GM21737 (cell line): ENCODE results near the gene CFAP61.
A peak's percentile ranks its signal among the peaks of the same experiment; 100 is the strongest.
"Not testable (repeated sequence)": the region's sequence is repeated elsewhere in the genome, so short reads cannot be mapped to it uniquely, and the experiment has no call there.

Experiments
- ATAC-seq: cut with Tn5 transposase; IDR thresholded peaks from one replicate; pipeline ENCODE4 v1.9.1; 2021; ENCODE audit warnings: mild to moderate bottlenecking, moderate library complexity; ENCODE audit not compliant: unreplicated experiment

Gene CFAP61

DNA sequence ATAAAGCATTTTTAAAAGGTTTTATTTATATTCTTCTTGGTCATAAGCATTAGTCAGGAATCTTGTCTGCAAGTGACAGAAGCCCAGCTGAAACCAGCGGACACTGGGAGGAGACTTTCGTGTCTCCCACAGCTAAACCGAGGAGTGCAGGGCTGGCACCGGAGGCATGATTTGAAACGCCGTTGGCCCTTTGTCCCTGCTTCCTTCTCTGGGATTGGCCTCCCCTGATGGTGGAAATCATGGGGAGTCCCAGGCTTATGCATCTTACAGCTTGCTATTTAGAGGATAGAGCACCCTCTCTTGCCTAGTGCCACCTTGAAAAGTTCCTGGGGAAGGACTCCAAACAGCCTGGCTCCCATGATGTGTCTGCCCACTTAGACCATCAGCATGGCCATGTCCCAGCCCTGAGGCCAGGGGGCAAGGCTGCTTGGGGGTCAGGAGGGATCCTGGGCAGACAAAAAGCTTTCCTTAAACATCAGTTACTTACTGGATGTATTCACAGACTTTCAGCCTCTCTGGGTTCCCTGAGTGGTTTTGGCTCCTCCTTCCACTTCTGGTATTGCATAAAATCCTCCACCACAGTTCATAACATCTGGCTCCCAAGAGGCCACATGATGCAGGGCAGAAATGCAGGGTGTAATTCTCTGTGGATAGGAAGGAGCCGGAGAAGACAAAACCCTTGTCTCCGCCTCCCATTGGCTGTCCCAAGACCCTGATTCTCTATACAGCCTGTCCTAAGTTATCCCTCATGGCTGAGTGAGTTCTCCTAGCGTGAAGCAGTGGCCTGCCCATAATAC is 266.2 kb downstream of the CFAP61 start:
- ATAC-seq: no peak

DNA sequence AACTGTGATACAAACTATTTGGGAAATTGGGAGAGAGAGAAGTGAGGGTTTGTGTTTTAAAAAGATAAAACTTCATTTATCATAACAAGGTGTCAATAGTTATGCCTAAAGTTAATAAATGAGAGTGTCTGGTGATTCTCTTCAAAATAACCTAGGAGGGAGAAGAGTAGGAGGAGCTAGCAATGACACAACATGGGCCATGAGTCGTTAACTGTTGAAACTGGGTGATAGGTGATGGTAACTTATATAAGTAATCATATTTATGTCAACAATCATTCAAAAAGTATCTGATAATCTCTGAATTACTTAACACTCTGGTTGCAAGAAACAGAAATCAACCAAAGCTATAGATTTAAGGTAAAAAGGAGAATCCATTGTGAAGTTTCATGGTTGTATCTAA is 268.8 kb downstream of the CFAP61 start:
- ATAC-seq: no peak

DNA sequence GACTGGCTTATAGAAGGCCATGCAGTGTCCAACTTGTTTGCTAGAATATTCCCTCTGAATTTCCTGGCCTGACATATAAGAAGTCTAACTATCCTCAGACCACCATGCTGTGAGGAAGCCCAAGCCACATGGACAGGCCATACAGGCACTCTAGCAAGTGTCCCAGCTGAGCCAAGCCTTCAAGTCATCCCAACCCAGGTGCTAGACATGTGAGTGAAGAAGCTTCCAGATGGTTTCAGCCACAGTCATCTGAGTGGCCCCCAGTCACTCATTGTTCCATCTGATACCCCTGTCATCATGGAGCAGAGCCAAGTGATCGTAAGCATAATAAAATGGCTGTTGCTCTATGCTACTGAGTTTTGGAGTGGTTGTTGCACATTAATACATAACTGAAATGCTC is 269.6 kb downstream of the CFAP61 start:
- ATAC-seq: no peak

DNA sequence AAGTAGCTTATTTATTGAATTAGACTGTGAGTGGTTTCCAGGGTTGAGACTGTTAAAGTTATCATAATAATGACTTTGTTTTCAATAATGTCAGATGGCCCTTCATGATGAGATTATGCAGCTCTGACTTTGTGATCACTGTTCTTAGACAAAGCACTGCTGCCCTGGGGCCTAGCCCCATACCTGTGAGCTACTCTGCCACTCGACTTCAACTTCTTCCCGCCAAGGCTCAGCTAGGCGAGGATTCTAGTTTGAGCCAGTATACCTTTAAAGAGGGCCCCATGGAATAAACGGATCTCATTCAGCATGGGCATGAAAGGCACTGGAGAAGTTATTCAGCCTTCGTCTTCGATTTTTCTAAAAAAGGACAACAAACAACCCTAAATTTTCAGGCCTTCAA is 270.6 kb downstream of the CFAP61 start:
- ATAC-seq: no peak

DNA sequence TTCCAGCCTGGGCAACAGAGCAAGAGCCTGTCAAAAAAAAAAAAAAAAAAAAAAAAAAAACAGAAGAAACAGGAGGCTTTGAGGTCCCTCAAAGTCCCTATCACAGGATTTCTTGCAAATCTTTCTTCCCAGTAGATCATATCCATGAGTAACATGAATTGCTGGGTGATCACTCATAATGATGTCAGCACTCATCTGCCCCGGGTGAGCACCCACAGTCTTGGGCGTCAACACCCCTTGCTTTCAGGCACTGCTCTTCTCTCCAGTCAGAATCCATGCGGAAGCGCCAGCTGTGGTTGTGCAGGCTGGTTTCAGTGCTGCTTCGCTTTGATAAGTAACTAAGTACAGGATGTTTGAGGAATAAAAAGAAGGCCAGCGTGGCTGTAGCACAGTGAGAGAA is 275.4 kb downstream of the CFAP61 start:
- no peak for ATAC-seq

DNA sequence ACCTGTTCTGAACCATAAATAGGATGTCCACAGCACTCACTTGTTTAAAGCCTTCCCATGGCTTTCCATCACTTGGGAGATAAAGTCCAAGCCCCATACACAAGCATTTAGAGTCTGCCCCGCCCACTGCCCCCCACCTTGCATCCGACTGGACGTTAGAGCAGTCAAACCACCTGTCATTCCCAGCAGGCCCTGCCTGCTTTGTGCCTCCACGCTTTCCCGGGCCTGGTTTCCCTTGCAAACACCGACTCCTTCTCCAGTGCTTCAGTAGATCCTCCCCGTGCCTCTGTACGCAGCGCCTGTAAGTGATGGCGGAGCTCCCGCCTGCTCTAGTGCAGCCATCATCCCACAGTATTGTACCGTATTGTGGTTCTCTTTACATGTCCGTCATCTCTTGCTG is 277.2 kb downstream of the CFAP61 start:
- no peak for ATAC-seq

DNA sequence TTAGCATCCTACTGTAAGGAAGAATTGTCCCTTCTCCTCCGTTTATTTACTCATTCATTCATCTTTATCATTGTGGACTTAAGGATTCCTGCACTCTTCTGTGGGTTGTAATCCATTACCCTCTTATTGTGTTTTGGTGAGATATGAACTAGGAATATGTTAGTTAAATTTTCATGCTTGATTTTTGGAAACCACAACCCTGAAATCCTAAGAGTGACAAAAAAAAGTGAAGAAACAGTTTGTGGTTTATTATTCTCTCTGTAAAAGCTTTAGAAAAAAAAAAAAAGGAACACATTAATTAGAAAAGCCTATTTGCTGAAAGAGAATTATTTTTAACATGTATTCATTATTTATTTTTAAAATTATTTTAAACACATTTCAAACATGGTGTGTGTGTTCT is 278.8 kb downstream of the CFAP61 start:
- ATAC-seq: no peak

DNA sequence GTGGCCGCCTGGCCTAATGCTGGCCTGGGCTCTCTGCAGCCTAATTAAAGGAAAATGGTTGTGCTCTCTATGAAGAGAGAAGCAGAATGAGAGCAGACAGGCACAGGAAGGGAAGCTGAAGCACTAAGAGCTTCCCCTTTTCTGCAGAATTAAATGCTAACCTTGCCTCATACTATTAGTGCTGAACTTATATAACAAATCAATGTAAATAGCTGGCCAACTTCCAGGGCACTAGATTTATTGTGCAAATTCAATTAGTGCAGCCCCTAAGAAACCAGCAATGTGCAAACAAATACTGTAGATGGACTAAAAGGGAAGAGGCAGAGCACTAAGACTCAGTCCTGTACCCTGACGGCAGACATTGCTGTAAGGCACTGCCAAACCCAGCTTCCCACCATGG is 279.5 kb downstream of the CFAP61 start:
- no peak for ATAC-seq

DNA sequence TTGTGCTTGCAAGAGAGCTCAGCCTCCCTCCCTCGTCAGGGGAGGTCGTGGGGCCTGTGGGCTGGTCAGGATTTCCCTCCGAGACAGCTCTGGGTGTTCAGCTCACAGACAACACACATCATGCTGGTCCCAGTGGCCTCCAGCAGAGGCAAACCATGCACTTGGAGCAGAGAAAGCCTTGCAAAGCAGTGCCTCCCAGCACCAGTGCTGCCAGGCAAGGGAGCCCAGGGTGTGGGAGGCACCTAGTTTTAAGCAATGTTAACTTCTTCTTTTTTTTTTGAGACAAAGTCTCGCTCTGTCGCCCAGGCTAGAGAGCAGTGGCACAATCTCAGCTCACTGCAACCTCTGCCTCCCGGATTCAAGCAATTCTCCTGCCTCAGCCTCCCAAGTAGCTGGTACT is 281.5 kb downstream of the CFAP61 start:
- no peak for ATAC-seq

DNA sequence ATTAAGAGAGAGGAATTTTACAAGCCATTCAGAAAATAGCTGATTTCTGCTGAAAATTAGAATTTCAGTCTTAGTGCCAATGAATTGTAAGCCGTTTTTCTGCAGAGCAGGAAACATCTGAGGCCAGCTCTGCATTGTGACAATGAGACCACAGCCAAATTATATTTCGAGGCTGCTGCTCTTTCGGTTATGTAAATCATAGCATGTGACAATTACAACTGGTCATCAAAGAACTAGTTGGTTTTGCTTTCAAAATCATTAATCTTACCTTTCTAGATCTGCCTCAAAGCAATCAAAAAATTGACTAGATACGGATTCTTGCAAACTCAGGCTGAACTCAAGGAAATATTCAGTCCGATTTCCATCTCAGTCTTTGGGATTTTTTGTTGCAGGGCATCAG is 282.2 kb downstream of the CFAP61 start:
- peak; percentile 78 for ATAC-seq

DNA sequence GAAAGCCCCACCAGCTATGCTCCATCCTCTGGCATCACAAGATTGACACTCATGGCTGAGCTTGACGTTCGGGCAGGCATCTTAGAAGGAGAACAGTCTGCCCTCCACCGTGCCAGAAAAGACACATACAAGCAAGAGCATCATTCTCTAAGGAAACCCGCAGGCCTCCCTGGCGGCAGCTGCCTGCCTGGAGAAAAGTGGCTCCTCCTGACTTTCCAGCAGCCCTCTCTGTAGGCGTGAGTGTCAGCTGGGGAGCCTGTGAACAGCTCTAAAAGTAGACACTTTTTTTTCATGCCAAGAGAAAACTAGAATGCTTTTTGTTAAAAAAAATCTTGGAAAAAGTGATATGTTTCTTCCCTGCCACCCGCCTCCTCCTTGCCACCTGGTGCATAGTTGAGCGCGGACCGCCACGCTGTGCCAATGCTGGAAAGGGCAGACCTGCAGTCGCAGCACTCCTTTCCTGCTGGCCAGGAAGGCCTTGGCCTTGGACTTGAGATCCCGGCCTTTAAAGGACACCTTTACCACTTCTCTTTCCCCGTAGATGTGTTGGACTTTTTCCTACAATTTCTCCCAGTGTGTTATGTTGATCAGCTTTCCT is 285.9 kb downstream of the CFAP61 start:
- no peak for ATAC-seq

DNA sequence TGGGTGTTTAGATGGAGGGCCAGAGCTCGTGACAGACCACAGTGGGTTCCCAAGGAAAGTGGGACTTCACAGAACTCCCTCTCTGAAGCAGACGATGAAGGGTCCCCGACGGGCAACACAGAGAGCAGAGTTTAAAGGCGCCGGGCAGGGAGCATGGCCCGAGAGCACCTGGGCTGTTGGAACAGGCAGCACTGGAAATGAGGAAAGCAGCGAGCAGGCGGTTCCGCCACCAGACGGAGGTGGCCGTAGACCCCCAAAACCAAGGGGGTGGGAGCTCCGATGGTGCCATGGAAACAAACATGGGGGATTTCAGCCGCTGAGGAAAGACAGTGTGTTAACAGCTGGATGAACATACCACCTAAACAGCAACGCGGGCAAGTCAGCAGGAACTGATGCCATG is 288.1 kb downstream of the CFAP61 start:
- ATAC-seq: no peak

DNA sequence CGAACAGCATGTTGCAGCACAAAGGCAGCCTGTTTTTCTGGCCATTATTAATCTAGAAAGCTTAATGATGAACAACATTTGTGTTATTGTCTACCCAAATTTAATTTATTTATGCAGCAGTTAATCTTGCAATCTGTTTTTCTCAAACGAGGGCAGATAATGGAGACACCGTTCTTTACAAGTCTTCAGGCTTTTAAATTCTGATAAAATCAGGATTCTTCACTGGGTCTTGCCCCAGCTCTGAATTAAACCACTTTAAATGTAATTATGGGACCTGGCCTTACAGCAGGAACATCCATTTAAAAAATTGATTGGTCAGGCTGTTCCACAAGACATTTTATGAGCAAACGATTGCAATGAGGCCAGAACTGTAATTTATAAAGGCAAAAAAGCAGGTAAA is 289.0 kb downstream of the CFAP61 start:
- ATAC-seq: no peak

DNA sequence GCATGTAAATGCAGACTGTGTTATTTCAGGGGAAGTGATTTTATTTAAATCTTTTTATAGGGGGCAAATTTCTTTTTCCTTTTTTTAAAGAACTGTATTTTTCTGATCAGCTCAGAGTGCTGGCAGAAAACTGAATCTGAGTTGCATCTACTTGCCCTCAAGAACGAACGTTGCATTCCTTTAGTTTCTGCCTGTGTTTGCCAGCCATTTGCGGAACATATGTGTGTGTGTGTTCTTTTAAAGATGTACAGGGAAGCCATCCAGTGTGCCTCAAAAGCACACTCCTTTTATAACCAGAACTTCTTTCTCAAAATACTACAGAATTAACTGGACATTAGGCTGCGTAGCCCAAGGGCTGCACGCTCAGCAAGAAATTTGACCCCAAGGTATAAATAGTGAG is 289.7 kb downstream of the CFAP61 start:
- ATAC-seq: no peak

DNA sequence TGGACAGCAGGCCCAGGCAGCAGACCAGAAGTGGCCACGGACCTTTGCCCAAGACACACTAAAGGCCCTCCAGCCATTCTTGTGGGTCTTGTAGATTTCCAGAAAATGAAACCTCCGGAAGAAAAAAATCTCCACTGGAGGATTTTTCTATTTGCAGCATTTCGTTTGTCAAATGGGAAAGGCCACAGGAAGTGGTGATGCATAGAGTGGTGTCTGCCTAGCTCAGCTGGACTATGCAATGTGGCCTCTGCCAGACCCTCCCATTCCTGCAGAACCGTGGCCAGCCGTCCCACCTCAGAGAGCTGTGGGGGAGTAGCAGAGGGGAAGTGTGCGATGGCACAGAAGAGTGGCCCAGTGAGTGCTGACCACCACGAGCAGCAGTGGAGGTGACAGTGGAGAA is 291.6 kb downstream of the CFAP61 start:
- ATAC-seq: no peak

DNA sequence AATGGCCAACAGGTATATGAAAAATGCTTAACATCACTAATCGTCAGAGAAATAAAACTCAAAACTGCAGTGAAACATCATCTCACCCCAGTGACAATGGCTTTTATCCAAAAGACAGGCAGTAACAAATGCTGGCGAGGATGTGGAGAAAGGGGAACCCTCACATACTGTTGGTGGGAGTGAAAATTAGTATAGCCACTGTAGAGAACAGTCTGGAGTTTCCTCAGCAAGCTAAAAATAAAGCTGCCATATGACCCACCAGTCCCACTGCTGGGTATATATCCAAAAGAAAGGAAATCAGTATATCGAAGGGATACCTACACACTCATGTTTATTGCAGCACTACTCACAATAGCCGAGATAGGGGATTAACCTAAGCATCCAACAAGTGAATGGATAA is 292.1 kb downstream of the CFAP61 start:
- ATAC-seq: no peak

DNA sequence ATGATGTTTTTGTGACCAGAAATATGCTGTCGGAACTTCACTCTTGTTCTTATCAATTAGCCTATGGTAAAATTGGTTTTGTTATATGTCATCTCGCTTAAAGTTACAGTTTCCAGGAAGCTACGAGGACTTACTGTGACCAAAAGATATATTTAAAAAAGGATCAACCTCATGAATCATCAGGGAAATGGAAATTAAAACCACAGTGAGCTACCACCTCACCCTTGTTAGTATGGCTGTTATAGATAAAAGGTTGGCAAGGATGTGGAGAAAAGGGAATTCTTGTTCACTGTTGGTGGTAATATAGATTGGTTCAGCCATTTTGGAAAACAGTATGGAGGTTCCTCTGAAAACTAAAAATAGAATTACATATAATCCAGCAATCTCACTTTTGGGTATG is 301.2 kb downstream of the CFAP61 start:
- ATAC-seq: no peak

DNA sequence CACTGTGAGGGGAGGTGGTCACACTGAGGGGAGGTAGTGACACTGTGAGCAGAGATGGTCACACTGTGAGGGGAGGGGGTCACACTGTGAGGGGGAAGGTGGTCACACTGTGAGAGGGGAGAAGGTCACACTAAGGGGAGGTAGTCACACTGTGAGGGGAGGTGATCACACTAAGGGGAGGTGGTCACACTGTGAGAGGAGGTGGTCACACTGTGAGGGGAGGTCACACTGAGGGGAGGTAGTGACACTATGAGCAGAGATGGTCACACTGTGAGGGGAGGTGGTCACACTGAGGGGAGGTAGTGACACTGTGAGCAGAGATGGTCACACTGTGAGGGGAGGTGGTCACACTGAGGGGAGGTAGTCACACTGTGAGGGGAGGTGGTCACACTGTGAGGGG is 303.2 kb downstream of the CFAP61 start:
- ATAC-seq: not testable (repeated sequence)

DNA sequence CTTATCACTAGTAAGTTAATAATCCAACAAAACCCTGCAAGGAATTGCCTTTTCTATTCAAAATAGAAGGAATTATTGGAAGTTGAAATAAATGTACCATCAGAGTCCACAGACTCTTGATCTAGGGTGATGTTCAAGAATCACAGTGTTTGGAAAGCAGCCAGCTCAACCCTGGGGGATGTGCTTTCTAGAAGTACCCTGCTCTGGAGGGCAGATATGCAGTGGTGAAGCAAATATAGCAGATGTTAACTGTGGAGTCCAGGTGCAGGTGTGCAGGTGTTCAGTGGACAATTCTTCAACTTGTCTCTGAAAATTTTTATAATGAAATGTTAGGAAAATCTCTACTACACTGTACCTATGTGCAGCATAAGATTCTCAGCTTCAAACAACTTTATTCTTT is 306.5 kb downstream of the CFAP61 start:
- ATAC-seq: no peak

DNA sequence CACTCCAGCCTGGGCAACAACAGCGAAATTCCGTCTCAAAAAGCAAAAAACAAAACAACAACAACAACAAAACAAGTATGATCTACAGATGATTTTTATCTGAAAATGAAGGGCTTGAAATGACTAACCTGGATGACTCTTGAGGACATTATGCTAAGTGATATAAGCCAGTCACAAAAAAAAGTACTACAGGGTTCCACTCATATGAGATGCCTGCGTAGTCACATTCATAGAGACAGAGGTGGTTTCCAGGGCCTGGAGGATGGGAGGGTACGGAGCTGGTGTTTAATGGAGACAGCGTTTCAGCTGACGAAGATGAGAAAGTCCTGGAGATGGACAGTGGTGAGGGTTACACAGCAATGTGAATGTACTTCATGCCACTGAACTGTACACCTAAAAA is 307.3 kb downstream of the CFAP61 start:
- ATAC-seq: no peak

DNA sequence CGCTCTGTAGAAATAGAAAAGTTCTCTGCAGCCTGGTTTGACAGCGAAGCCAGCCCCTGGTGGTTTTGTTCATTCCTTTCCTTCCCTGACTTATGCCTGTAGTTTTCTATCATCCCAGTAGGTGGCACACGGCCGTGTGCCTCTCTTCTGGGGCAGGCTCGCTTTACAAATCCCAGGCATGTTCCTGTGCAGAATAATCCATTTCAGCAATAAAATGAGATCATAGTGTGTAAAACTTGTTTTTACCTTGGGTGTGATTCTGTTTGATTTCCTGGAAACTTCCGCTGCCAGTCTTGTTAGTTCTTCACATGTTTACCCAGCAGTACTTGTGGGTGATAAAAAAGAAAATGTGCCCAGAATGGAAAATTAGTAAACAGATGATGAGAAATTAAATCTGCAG is 308.1 kb downstream of the CFAP61 start:
- ATAC-seq: no peak

DNA sequence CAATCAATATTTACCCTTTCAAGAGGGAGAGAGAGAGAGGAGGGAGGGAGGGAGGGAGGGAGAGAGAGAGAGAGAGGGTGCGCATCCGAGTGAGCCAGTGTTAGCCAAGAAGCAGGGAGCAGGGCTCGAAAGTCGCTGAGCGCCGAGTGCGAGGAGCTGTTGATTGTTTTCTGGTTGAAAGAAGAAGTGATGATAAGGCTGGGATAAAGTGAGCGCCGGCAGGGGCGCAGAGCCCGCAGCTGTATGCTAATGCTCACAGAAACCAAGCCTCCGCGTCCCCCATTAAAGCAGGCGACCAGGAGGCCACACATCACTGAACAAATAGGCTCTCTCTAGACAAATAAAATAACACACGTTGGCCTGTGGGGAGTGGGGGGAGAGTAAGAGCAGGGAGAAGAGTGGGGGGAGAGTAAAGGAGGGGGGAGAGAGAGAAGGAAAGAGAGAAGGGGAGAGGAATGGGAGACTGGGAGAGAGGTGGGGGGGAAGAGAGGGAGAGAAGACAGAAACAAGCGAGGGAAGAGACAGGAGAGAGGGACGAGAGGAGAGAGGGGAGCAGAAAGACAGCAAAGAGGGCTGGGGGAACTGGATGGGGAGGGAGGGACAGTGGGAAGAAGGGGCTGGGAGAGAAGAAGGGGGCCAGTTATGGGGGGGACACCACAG is 310.6 kb downstream of the CFAP61 start:
- no peak for ATAC-seq
